ENCODE data around the gene EVC2.

EVC2 gene

DNA sequence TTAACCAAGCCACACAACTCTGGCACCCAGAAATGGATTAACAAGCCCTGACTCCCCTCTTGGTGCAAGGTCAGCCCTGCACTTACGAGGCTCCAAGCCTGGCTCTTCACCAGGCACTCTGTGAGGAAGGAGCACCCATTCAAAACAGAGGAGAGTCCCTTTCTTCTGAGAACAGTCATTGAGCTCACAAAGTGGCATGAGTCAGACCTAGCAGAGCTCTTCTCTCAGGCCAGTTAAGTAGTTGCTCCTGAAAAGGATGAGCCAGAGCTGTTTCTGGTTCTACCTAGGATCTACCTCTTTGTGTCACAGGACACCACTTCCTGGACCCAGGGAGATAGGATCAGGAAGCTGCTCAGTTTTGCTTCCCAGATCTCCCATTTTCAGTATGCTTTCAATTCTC is 48.2 kb downstream of the EVC2 start:
- DNase-seq, result no peak

DNA sequence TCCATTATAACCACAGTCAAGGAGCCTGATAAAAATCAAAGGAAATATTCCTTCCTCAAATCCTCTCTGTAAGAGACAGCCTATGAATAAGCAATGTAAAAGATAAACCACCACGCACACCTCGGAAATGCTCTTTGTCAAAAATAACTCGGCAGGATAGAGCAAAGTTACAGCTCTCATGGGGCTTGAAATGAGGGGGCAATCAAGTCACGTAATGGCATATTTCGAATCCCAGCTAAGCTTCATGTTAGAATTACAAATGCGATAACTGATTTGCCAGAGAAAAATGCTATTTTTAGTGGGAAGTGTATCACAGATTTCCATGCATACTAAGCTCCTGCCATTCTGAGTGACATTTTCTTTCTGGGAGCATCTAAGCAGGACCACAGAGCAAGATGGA is 49.4 kb downstream of the EVC2 start:
- no peak for DNase-seq

DNA sequence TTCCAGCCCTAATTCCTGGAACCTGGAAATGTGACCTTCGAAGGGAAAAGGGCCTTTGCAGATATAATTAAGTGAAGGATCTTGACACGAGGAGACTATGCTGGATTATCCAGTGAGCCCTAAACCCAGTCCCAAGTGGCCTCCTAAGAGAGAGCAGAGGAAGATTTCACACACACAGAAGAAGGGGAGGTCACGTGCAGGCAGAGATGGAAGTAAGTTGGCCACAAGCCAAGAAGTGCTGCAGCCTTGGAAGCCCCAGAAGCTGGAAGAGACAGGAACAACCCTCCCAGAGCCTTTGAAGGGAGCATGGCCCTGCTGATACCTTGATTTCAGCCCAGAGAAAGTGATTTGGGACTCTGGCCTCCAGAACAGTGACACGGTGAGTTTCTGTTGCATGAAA is 51.9 kb downstream of the EVC2 start:
- no peak for DNase-seq

DNA sequence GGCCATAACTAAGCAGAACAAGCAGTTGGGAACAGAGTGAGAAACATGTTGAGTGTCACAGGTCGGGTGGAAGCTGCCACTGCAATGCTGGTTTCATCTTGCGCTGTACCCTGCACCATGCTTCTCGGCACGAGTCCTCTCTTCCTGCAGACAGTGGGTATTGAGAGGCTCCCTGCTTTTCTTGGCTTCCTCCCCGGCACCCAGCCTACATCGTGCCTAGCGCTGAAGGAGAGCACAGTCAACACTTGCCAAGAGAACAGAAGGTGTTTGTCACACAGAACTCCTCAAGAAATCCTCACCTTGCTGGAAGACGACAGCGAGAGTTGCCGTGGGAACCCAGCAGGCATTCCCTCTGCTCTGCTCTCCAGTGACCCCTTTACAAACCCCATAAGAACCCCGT is 53.6 kb downstream of the EVC2 start:
- DNase-seq, result no peak

DNA sequence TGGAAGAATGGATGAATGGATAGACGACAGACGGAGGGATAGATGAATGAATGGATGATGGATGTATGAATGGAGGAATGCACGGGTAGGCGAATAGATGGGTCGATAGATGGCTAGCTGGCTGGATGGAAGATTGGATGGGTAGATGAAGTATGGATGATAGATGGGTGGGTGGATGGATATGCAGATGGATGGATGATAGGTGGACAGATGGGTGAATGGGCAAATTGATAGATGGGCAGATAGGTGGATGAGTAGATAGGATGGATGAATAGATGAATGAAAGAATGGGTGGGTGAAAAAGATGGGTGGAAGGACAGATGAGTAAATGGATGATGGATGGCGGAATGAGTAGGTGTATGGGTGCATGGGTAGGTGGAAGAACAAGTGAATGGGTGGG is 57.3 kb downstream of the EVC2 start:
- no peak for DNase-seq

DNA sequence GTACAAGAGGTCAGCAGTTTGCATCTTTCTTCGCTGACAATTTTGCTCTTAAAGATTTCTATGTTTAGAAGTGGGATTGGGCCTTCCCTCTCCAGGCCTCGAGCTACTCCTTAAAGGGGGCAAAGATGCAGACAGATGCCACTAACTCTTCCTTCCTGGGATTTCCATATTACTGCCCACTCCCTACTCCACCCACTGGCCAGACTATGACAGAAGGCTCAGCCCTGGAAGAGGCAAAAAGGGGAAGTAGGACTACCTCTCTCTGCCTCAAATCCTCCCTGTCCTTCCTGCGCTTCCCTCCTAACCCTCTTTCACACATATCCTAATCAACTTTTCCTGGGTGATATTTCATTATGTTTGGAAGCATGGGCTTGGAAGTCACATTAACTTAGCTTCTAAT is 58.3 kb downstream of the EVC2 start:
- DNase-seq, result no peak

DNA sequence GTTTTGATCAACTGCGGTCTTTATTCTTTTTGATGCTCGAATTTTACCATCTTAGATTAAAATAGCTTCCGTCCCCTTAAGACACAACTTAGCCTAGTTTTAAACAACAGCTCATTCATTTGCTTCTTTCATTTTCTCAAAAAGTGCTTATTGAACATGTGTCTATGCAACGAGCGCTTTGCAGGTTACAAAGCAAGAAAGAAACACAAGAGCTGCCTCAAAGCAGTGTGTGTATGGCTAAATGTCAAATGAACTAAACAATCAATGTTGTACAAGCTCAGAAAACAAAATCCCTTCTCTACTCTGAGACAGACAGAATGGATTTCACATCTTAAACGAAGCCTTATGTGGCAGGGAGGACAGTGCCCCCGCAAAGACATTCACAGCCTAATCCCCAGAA is 61.0 kb downstream of the EVC2 start:
- no peak for DNase-seq

DNA sequence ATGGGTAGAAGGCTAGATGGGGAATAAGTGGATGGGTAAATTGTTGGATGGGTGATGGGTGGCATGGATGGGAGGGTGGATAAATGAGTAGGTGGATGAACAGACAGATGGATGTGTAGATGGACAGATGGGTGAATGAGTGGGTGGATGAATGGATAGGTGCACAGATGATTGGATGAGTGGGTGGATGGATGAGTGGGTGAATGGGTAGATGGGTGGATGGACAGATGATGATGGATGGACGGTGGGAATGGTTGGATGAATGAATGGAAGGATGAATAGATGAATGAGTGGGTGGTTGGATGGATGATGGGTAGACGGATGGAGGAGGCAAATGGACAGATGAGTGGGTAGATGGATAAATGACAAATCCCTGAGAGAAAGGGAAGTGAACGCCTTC is 68.3 kb downstream of the EVC2 start:
- DNase-seq, result no peak

DNA sequence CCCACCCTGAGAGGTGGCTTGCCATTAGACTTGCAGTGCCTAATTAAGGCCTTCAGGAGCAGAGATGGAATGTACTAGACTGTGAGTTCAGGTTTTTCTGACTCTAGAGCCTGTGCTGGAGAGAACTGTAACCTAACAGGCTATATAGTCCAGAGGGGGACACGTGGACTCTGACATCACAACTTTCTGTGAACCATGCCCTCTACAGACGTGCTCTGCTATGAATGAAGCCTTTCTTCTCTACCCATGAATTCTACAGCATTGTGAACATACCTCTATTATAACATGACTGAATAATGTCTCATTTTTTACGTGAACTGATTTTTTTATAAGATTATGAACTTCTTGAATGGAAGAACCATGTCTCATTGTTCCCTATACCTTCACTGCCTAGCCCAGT is 68.8 kb downstream of the EVC2 start:
- no peak for DNase-seq

DNA sequence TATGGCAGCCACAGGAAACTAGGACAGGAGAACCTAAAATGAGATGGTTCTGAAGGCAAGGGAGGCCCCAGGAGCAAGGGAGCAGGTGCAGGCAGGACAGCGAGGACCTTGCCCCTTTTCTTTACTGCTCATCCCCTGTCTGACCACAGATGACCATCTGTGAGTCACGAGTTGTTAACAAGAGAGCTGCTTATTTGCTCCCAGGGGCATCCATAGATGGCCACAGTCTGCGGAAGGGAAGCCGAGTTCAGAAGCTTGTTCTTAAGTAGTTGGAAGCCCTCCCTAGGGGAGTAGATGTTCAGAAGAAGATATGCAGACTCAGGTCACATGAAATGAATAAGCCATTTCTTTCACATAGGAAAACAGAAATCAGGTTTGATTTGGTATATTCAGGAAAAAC is 69.4 kb downstream of the EVC2 start:
- DNase-seq, result no peak

DNA sequence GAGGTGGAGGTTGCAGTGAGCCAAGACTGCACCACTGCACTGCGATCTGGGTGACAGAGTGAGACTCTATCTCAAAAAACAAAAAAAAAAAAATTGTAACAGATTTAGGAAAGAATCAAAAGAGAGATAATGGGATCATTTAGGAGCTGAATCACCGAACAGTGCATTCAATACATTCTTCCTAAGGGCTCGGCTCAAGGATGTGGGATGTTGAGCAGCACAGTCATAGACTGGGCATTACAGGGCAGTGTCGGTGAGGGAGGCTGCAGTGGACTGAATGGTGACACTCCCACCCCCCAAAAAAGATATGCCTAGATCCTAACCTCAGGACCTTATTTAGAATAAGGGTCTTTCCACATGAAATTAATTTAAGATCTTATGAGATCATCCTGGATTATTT is 70.0 kb downstream of the EVC2 start:
- DNase-seq, result no peak

DNA sequence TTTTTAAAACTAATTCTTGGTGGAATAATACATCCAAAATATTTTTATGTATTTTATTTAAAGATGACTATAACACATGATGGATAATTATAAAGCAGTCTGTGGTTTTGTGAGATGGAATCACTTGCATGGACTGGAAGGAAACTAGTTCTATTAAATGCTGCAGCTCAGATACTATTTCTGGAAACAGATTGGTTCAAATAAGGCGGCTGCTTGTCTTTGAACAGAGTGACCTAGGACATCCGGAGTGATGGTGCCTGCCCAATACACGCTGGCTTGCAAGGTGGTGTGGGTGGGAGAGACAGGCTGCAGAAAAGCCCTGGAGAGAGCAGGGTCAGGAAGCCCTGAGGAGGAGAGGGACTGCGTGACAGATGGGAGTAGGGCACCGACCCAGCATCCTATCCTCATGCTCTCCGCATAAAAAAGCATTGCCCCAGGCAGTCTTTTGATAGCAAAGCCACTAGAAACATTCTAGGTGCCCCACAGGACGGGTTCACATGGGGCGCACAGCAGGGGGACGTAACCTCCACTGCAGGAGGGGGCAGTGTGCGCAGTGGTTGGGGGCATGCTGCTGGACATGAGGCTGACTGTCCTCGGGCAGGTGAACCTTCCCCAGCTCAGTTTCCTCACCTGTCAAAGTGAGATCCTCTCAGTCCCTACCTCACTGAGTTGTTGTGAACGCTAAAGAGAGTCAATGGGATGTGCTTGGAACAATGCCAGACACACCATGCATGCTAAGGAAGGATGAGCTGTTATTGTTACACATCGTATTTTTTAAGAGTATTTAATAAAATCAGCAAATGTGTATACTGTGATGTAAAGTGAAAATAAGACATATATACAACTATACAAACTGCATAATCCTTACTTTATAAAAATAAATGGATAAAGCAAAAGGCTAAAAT is 71.3 kb downstream of the EVC2 start:
- DNase-seq, result peak in 1 of 2 experiments; percentile 14

DNA sequence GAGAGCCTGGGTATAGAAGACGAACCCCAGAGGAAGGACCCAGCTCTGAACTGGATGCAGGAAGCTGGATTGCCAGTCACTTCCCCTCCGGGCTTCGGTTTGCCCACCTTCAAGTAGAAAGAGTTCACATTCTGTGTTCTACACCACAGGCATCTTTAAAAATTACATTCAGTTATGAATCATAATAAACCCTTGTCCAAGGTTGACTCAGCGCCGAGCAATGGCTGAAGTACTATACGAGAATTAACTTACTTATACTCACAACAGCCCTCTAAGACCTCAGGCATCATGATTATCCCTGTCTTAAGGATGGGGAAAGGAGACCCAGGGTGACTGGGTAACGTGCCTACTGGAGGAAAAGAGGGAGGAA is 72.5 kb downstream of the EVC2 start:
- no peak for DNase-seq

DNA sequence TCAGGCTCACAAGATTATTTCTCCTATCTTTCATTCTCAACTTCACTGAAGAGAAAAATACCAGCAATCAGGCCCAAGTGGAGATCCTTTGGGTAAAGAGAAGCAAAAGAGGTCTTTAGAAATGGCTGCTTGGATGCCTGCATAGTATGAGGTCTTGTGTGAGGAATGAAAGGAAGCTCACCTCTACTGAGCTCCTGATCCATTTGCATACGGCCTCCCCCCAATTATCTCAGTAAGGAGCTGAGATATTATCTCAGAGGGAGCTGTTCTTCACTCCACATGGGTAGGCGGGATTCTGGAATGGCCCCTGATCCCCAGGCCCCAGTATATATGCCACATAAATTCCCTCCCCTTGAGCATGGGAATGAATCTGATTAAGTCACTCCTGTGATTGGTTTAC is 75.8 kb downstream of the EVC2 start:
- DNase-seq, result no peak

DNA sequence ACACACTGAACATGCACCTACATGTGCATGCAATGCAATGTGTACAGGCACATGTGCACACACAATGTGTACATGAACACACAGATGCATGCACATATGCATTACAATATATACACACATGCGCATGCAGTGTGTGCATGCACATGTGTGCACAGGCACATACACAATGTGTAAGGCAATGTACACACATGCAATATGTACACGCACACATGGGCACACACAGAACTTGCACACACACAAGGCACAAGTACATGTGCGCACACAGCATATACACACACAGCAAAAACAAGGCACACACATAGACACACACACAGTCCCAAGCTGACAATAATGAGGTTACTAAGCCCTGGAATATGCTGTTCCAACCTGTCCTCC is 76.3 kb downstream of the EVC2 start:
- no peak for DNase-seq

DNA sequence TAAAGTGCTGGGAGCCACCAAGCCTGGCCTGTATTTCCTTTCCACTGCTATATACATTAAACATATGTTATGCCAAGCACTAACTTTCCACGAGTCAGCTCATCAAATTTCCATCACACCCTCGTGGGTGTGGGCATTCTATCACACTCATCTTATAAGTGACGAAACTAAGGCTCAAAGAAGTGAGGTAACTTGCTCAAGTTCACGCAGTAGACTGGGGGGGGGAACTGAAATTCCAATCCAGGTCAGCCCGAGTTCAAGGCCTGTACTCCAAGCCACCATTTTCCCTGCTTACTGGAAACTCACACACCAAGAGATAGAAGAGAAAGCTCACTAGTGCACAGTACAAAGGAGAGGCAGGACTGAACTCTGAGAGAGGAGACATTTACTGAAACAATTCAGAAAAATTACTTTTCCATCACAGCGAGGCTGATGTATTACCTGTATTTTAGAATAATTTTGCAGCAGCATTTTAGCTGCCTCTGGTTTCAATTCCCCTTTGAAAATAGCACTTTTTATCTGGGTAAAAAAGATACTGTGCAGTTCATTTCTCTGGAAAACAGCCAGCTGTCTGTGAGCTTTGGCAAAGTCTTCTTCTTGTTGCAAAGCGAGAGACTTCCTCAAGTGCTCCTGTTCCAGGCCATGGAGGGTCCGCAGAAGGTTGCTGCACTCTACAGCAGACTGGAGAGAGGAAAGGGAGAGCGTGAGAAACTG is 76.8 kb downstream of the EVC2 start:
- no peak for DNase-seq

DNA sequence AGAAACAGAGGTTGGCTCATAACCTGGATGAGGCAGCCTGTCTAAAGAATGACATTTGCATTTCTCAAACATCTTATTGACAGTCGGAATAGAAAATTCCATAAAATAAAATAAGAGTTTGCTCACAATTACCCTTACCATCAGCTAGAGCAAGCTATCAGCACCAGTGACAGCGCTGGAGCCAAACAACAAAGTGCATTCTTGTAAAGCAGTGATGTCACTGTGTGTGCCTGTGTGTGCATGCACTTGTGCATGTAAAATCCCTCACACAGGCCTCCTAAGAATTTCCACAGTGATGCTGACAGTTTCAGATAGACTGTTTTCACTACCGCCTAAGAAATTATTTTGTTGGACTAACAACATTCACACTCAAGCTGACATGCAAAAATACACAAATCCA is 77.6 kb downstream of the EVC2 start:
- no peak for DNase-seq

DNA sequence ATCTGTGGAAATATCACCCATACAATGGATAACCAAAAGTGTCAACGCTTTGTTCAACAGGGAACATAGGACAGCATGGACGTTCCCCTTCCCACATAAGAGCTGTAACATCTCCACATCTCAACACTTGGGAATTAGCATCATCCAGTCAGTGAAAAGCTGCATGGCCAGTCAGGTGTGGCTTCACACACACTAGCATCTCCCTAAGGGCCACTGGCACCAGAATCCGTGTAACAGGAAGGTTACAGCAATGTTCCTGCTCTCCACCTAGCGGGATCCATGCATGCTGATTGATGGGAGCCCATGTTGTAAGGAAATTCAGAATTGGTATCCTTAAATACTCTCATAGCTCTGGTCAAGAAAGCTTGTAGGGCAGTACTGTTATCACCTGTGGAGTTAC is 78.8 kb downstream of the EVC2 start:
- no peak for DNase-seq

DNA sequence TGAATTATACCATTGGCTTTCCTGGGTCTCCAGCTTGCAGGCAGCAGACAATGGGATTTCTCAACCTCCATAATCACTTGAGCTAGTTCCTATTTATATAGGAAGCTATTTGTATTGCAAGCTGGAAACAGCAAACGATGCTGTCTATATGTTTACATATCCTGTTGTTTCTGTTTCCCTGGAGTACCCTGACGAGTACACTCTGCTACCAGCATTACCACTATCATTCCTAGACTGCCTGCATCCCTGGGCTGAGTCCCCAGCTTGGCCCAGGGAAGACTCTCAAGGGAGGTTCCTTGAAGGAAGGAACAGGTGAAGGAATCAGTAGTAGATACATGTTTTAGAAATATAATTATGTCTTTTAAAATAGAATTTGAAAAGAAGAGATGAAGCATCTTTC is 81.4 kb downstream of the EVC2 start:
- no peak for DNase-seq

DNA sequence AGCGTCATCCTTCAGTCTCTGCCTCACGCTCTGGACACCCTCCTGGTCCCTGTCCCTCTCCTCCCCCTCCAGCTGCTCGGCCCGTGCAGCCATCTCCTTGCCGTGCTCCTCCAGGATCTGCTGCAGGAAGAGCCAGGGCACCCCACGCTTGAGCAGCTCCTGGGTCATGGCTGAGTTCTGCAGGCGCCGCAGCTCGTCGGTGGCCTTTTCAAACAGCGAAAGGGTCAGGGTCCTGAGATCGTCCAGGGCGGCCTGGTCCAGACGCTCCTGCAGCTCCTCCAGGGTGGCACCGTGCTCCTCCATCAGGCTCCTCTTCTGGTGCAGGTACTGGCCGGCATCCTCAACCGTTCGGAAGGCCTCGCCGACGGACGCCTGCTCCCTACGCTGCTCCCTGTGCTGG is 85.8 kb downstream of the EVC2 start:
- no peak for DNase-seq

DNA sequence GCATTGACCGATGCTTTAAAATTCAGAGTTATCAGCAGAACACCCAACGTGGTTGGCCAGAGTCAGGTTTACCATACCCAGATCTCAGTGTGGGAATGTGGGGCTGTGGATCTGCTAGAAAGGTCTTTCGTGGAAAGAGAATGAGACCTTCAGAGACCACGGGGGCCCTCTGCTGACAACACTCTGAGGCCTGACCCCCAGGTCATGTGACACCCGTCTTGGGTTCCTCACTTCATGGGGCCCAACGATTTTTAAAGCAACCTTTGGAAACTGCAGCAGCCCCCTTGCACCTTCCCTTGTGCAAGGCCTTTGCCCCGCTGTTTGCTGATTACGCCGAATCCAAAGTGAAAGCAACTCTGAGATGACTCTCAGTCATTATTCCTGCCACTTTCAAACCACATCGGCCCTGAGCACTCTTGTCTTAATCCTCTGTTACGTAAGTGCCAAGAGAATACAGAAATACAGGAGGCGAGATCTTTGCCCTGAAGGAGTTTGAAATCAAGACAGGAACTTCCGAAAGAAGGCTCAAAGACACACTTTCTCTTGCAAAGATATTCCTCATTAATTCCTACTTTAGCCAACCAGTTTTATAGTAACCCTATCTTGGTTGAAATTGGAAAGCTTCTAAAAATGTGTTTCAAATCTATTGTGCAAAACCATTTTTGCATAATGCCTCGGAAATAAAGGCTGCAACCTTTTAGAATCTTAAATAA is 88.3 kb downstream of the EVC2 start:
- DNase-seq, result no peak

DNA sequence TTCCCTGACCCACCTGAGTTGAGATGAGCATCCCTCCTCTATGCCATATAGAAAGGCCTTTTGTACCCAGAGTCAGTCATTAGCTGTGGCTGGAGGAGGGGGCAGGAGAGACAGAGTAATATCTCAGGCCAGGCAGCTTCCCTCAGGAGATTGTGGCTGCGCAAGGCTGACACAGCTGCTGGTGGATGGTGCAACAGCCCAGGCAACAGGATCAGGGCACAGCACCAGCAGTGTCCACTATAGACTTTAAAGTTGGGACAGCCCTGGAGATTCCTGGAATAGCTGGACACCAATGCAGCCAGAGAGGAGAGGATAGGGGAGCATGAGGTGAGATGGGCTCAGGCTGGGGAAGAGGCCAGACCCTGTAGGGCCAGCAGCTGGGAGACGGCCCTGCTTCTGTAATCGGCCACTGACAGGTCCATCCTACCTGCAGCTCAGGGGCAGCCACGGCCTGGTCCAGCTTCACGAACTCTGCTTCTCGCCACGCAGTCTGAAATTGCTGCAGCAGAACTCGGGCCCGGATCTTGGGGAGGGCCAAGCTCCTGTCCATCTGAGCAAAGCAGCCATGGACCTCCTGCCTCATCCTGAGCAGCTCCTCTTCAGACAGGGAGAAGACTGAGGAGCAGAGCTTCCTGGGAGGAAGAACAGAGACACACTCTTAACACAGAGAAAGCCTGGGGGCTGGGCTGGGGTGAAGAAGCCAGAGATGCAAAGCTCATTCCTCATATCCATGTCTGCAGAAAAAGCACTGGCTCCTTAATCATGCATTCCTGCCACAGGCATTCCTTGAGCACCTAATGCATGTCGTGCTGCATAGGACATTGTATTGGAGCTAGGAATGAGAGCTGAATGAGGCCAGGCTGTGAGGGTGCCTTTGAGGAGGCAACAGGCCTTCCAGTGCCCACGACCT is 90.1 kb downstream of the EVC2 start:
- no peak for DNase-seq
